ENCODE measurements around the gene TMEM167A. TPM values are rescaled to one million over a fixed set of nuclear protein-coding genes. Genes with fewer than 3 reads are reported as not detected.

Gene TMEM167A
- total RNA-seq, 1 donor from 2014 or later, result 39.9 TPM

- ATAC-seq (ENCODE audit: poor library complexity), result no peak
- intact Hi-C loops (cut with DNase I), result no loop called here
- DNase-seq, result no peak
Measured at GRCh38 chr5:83006683-83007283, 70.4 kb downstream of the TMEM167A start.

GRCh38 chr5:83003791-83004190, 73.4 kb downstream of the TMEM167A start:
- DNase-seq (no peak), ATAC-seq (ENCODE audit: poor library complexity) (no peak)
- intact Hi-C loops (cut with DNase I), result no loop called here

Other genes starting within 250 kb of the TMEM167A start
- gene XRCC4, start 153 bp upstream of the TMEM167A start, total RNA-seq, result 4.8 TPM

Data from Right ventricle myocardium superior (tissue), 1 donor.